Measurements from ENCODE around the gene APP.
"Not testable (repeated sequence)": the region's sequence is repeated elsewhere in the genome, so short reads cannot be mapped to it uniquely, and the experiment has no call there.

APP gene

GRCh38 chr21:26165331-26165730 is 5.2 kb downstream of the APP start:
- no peak for DNase-seq (ENCODE audit: extremely low read depth in 1 of 2, low read depth in 1 of 2)

DNA sequence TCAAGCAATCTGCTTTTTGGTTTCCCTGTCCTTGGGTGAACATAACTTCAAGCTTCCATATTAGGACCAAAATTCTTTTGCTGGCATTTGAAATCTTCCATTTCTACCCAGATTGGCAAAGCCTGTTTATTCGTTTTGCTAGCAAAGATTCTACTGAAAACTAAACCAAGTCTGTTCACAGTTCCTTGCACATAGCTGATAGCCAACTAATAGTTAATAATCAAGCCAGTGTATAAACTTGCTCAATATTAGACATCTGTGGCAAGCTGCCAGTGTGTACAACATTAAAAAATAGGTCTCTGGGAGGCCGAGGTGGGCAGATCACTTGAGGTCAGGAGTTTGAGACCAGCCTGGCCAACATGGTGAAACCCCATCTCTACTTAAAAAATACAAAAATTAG is 6.3 kb downstream of the APP start:
- DNase-seq (ENCODE audit: extremely low read depth in 1 of 2, low read depth in 1 of 2), result no peak

- DNase-seq (ENCODE audit: extremely low read depth in 1 of 2, low read depth in 1 of 2), result no peak
Measured at GRCh38 chr21:26162081-26162480, 8.5 kb downstream of the APP start.

DNA sequence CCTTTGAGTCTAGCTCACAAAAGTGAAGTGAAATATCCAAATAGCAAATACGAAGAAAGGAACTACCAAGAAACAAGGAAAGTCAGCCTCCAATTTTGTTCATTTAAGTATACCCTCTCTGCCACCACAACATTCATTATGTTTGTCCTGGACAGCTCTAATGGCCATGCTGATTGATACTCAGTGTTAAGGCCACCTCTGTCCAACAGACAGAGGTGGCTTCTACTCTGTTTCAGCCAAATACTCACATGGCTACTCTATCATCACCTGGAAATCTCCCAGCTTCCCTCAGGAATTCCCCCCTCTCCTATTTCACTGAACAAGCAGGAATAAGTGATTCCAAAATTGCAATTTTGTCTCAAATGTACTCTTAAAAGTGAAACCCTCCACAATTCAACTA is 10.7 kb downstream of the APP start:
- DNase-seq (ENCODE audit: extremely low read depth in 1 of 2, low read depth in 1 of 2), result no peak

DNA sequence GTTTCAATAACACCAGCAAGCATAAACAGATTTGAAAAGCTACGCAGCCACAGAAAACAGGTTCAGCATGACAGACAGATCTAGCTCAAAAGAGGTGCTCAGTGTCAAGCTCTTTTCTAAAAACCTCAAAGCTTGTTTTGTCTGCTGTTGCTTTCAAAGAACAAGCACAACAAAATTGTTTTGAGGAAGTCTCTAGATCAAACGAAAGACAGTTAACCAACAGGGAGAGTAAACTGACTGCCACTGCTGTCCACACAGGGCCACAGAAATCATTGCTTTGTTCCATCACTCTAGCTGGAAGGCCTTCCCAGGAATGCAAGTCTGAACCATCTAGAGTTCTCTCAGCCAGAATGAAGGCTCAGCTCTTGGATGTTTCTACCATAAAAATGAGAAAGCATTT is 12.8 kb downstream of the APP start:
- no peak for DNase-seq (ENCODE audit: extremely low read depth in 1 of 2, low read depth in 1 of 2)

GRCh38 chr21:26154753-26155152 is 15.8 kb downstream of the APP start:
- no peak for DNase-seq (ENCODE audit: extremely low read depth in 1 of 2, low read depth in 1 of 2)

DNA sequence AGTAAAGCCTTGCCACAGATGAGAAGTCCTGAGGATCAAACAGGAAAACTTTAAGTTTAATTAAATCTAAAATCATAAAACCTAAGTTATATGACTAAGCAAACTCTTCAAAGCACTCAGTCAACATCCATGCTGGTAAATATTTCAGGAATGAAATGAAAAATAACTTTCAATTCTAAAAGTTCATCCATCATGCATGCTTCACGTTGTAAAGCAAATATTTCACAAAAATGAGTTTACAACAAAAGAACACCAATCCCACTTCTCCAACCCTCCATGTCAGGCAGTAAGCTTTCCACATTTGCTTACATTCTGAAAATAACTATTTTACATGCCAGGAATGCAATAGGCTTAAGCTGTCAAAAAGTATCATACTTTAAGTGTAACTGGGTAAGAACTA is 16.8 kb downstream of the APP start:
- DNase-seq (ENCODE audit: extremely low read depth in 1 of 2, low read depth in 1 of 2), result no peak

DNA sequence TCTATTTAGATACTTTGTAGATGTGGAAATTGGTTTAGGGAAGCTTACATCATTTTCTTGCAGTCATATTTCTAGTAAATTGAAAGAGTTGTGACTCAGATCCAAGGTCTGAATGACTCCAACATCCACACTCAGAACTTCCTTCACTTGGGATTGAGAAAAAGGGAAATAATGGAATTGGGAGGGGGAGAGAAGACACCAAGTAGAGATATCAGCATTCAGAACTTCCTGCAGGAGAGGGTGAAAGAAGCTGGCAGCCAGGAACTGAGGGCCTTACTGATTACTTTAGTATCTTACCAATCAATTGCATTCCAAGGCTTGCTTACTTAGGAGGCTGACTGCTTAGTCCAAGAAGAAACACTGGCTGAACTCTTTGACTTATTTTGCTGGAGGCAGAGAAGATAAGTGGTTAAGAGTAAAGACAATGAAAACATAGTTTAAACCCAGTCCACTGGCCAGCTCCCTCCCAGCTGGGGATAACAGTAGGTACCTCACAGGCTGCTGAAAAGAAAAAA is 21.7 kb downstream of the APP start:
- no peak for DNase-seq (ENCODE audit: extremely low read depth in 1 of 2, low read depth in 1 of 2)

- DNase-seq (ENCODE audit: extremely low read depth in 1 of 2, low read depth in 1 of 2), result no peak
Measured at GRCh38 chr21:26148071-26148839, 22.3 kb downstream of the APP start.

- DNase-seq (ENCODE audit: extremely low read depth in 1 of 2, low read depth in 1 of 2), result no peak
Measured at GRCh38 chr21:26147535-26147934, 23.0 kb downstream of the APP start.

- DNase-seq (ENCODE audit: extremely low read depth in 1 of 2, low read depth in 1 of 2), result no peak
Measured at GRCh38 chr21:26146681-26147080, 23.9 kb downstream of the APP start.

GRCh38 chr21:26144031-26144430 is 26.5 kb downstream of the APP start:
- DNase-seq (ENCODE audit: extremely low read depth in 1 of 2, low read depth in 1 of 2), result no peak

DNA sequence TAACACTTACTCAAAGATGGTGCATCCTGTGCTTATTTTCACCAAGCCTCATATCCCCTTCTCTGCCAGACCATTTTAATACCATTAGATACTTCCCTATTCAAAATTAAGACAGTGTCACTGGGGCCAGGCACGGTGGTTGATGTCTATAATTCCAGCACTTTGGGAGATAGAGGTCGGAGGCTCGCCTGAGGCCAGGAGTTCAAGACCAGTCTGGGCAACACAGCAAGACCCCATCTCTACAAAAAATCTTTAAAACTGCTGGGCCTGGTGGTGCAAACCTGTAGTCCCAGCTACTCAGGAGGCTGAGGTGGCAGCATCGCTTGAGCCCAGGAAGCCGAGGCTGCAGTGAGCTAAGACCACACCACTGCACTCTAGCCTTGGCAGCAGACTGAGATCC is 28.2 kb downstream of the APP start:
- DNase-seq (ENCODE audit: extremely low read depth in 1 of 2, low read depth in 1 of 2), result no peak

DNA sequence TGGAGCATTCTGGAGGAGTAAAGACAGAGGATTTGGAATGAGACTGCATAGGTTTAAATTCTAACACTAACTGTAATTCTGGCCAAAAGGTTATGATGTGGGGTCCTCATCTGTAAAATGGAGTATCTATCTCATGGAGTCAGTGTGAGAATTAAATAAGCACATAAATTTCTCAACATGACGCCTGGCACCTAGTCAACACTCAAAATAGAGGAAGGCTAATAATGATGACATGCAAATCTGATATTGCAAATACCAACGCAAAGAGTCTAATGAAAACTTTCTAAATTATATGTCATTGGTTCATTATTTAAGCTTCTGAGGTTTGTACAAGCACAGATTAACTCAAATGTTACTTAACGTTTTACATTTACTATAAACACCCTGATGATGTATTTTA is 29.6 kb downstream of the APP start:
- no peak for DNase-seq (ENCODE audit: extremely low read depth in 1 of 2, low read depth in 1 of 2)

GRCh38 chr21:26140164-26140579 is 30.4 kb downstream of the APP start:
- no peak for DNase-seq (ENCODE audit: extremely low read depth in 1 of 2, low read depth in 1 of 2)

GRCh38 chr21:26138615-26139257 is 31.8 kb downstream of the APP start:
- DNase-seq (ENCODE audit: extremely low read depth in 1 of 2, low read depth in 1 of 2), result no peak

DNA sequence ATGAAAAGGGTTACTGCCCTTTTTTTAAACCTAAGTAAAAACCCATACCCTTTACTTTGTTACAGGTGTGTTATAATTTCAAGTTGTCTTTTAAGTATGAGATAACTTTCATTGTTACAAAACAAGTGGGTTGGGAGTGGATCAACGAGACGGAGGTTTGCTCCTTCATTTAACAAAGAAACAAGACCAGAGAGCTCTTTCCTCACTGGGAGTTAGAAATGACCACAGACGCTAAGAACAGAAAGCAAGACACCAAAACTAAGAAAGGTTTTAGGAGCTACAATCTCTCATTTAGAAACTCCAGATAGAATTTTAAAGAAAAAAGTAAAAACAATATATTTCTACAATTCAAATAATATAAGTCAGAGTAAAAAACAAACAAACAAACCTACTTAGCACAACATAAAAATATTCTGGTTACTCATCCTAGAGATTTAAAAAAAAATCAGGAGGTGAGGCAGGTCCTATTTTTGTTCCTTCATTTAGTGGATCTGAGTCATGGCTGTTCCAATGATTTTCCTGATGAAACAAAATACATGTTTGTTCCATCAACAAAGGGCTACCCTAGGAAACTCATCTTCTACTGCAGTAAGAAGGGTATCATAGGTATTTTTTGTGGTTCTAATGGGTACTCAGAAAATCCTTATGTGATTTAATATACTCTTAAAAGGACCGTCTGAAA is 33.0 kb downstream of the APP start:
- DNase-seq (ENCODE audit: extremely low read depth in 1 of 2, low read depth in 1 of 2), result no peak

GRCh38 chr21:26136671-26137070 is 33.9 kb downstream of the APP start:
- DNase-seq (ENCODE audit: extremely low read depth in 1 of 2, low read depth in 1 of 2), result no peak

DNA sequence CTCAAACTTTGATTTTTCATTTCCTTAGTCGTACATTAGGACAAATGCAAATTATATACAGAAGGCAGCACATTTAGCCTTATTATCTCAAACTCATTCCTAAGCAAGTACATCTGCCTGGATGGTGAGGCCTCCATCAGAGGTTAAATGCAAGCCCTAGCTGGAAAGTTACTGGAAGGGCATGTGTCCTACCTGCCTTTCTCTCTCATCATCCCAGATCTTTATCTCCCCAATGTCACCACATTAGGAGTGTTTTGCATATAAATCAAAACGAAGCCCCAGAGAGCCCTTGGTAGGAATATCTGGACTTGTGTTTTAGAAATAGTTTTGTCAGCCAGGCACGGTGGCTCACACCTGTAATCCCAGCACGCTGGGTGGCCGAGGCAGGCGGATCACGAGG is 35.0 kb downstream of the APP start:
- no peak for DNase-seq (ENCODE audit: extremely low read depth in 1 of 2, low read depth in 1 of 2)

GRCh38 chr21:26131554-26131953 is 39.0 kb downstream of the APP start:
- DNase-seq (ENCODE audit: extremely low read depth in 1 of 2, low read depth in 1 of 2), result no peak

- DNase-seq (ENCODE audit: extremely low read depth in 1 of 2, low read depth in 1 of 2), result not testable (repeated sequence)
Measured at GRCh38 chr21:26131053-26131452, 39.5 kb downstream of the APP start.
